HFF-Myc (cell line): ENCODE data around the gene RELN.

ENCODE experiments used
- DNase-seq: peaks from one replicate; pipeline ENCODE4 v3.0.0-alpha.2; 2011; ENCODE audit warnings: low read depth; ENCODE audit errors: extremely low read depth
- H3K4me3 ChIP-seq: replicated peaks from 2 replicates; pipeline ENCODE4 v1.5.1; 2011; ENCODE audit warnings: low read depth, mild to moderate bottlenecking, control low read depth, low read length
- TF ChIP-seq, protein P1 (sequence below): IDR thresholded peaks from 2 replicates; pipeline ENCODE4 v1.5.1; 2012; ENCODE audit warnings: mild to moderate bottlenecking, low read depth, low read length, control low read depth; ENCODE audit errors: missing control alignments

The RELN gene

DNA sequence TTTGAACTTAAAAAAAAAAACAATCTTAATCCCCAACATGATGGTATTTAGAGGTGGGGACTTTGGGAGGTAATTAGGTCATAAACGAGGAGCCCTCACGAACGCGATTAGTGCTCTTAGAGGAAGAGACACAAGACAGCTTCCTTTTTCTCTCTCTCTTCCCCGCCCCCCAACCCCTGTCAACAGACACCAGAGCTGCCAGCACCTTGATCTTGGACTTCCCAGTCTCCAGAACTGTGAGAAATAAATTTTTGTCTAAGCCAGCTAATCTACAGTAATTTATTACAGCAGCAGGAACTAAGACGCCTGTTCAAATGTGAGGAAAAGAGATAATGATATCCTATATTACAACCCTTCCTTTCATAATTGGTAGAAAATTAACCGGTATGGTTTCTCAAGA lies 40.1 kb downstream of the RELN start:
- TF ChIP-seq, protein P1, sequence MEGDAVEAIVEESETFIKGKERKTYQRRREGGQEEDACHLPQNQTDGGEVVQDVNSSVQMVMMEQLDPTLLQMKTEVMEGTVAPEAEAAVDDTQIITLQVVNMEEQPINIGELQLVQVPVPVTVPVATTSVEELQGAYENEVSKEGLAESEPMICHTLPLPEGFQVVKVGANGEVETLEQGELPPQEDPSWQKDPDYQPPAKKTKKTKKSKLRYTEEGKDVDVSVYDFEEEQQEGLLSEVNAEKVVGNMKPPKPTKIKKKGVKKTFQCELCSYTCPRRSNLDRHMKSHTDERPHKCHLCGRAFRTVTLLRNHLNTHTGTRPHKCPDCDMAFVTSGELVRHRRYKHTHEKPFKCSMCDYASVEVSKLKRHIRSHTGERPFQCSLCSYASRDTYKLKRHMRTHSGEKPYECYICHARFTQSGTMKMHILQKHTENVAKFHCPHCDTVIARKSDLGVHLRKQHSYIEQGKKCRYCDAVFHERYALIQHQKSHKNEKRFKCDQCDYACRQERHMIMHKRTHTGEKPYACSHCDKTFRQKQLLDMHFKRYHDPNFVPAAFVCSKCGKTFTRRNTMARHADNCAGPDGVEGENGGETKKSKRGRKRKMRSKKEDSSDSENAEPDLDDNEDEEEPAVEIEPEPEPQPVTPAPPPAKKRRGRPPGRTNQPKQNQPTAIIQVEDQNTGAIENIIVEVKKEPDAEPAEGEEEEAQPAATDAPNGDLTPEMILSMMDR: no peak
- no peak for DNase-seq
- no peak overlapping the region for H3K4me3 ChIP-seq

DNA sequence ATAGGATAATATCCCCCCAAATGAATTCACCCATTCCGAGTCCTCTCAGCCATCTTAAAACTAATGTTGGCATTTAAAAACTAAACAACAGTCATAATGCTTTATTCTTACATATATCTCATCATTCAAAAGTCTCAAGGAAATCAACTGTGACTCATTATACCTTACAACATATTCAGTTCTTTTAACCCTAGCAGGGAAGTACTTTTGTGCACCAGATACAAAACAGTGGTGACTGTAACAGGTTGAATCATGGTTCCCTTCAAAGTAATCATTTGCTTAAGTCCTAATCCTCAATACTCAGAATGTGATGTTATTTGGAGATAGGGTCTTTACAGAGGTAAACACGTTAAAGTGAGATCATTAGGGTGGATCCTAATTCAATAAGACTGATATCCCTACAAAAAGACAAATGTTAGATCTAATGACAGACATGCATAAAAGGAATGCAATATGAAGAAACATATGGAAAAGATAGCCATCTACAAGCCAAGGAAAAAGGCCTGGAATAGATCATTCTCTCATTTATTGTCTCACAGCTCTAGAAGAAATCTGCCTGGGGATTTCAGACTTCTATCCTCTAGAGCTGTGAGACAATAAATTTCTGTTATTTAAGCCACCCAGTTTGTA lies 42.3 kb downstream of the RELN start:
- DNase-seq: no peak
- TF ChIP-seq, protein P1: no peak

DNA sequence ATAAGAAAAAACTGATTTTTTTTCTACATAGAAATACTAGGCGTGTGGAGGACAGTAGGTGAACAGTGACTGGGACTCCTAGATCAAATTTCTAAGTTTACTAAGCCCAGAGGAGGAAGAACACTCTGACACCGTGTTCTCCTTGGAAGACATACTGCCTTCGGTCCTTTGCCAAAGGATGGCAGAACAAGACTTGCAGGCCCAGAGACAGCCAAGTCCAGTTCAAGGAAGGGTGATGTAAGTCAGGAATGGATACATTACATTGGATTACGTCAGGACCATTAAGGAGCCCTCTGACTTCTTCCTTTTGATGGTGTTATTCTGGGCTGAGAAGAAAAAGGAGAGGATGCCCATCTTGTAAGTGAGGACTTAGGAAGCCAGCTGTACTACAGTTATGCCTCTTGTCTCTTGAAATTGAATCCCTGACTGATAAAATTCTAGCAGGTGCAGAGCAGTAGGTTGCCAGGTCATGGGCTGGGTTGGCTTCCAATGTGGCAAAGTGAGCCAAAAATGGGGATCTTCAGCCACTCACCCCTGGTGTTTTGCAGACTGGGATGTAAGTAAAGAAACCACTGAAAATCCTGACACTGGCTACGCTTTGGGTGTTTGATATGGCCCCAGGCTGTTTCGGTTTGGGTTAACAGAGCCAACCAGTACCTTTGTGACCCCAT lies 45.1 kb downstream of the RELN start:
- DNase-seq: no peak
- TF ChIP-seq, protein P1: no peak
- H3K4me3 ChIP-seq: no peak overlapping the region

More for the DNA sequence above, 42.3 kb downstream of the RELN start:
- H3K4me3 ChIP-seq: no peak overlapping the region

GRCh38 chr7:103941976-103942375 lies 47.5 kb downstream of the RELN start:
- no peak for DNase-seq
- TF ChIP-seq, protein P1: no peak
- no peak overlapping the region for H3K4me3 ChIP-seq

- TF ChIP-seq, protein P1: no peak
- H3K4me3 ChIP-seq: no peak overlapping the region
- DNase-seq: no peak
These were observed 48.8 kb downstream of the RELN start for GRCh38 chr7:103940382-103941268.

- DNase-seq: no peak
These were observed 51.8 kb downstream of the RELN start for GRCh38 chr7:103937680-103938079.

More at GRCh38 chr7:103937680-103938079, 51.8 kb downstream of the RELN start:
- TF ChIP-seq, protein P1: no peak
- H3K4me3 ChIP-seq: no peak overlapping the region
